ENCODE results near the gene STXBP5. TPM values are rescaled to one million over a fixed set of nuclear protein-coding genes. Genes with fewer than 3 reads are reported as not detected.

STXBP5 gene
- total RNA-seq, 2 experiments from 2014 or later: 11.4 to 11.5 TPM

DNA sequence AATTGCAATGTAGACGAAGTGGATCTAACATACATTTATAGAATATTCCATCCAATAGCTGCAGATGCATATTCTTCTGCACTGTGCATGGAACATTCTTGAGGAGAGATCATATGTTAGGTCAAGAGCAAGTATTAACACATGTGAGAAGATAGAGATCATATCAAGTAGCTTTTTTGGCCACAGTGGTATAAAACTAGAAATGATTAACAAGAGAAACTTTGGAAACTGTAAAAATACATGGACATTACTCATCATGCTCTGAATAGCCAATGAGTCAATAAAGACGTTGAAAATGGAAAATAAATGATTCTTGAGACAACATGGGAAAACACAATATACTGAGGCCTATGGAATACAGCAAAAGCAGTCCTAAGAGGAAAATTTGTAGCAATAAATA lies 94.2 kb downstream of the STXBP5 start:
- CTCF ChIA-PET: no interaction called here
- intact Hi-C loops (cut with micrococcal nuclease): no loop called here
- peaks cover 13% of the 10 kb centered on the region for H3K4me1 Mint-ChIP-seq (ENCODE audit: low read depth)
- no peaks in the 10 kb centered on the region for H3K27me3 Mint-ChIP-seq
- TF ChIP-seq, protein P1, sequence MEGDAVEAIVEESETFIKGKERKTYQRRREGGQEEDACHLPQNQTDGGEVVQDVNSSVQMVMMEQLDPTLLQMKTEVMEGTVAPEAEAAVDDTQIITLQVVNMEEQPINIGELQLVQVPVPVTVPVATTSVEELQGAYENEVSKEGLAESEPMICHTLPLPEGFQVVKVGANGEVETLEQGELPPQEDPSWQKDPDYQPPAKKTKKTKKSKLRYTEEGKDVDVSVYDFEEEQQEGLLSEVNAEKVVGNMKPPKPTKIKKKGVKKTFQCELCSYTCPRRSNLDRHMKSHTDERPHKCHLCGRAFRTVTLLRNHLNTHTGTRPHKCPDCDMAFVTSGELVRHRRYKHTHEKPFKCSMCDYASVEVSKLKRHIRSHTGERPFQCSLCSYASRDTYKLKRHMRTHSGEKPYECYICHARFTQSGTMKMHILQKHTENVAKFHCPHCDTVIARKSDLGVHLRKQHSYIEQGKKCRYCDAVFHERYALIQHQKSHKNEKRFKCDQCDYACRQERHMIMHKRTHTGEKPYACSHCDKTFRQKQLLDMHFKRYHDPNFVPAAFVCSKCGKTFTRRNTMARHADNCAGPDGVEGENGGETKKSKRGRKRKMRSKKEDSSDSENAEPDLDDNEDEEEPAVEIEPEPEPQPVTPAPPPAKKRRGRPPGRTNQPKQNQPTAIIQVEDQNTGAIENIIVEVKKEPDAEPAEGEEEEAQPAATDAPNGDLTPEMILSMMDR (IDR thresholded peaks at IDR 0.05): no peak
- ATAC-seq (no peak), DNase-seq (no peak)
- H3K27ac Mint-ChIP-seq: no peak overlapping the region
- peaks cover 30% of the 10 kb centered on the region for H3K9me3 Mint-ChIP-seq
- H3K36me3 Mint-ChIP-seq (ENCODE audit: low read depth): peaks cover 69% of the 10 kb centered on the region
- no peak overlapping the region for H3K4me3 Mint-ChIP-seq
- POLR2A ChIA-PET: no interaction called here

DNA sequence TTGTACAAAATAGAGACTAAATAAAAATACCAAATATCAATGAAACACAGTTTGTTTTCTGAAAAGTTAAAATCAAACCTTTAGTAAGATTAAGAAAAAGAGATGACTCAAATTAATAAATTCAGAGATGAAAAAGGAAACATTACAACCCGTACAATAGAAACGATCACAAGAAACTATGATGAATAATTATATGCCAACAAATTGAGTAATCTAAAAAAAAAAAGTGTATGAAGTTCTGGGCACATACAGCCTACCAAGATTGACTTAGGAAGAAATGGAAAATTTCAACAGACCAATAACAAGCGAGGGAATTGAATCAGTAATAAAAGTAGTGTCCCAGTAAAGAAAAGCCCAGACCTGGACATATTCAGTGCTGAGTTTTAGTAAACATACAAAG lies 94.8 kb downstream of the STXBP5 start:
- Mint-ChIP-seq H3K27me3 (no peaks in the 10 kb centered on the region), H3K4me3 (no peak overlapping the region), H3K9me3 (peaks cover 35% of the 10 kb centered on the region), H3K27ac (no peak overlapping the region), H3K4me1 (ENCODE audit: low read depth) (peaks cover 13% of the 10 kb centered on the region), H3K36me3 (ENCODE audit: low read depth) (peaks cover 71% of the 10 kb centered on the region)
- intact Hi-C loops (cut with micrococcal nuclease): no loop called here
- no peak for DNase-seq
- ChIA-PET CTCF (no interaction called here), POLR2A (no interaction called here)
- no peak for ATAC-seq
- TF ChIP-seq, protein P1 (IDR thresholded peaks at IDR 0.05): no peak

- H3K4me1 Mint-ChIP-seq (ENCODE audit: low read depth): peaks cover 13% of the 10 kb centered on the region
- no peak overlapping the region for H3K27ac Mint-ChIP-seq
- H3K36me3 Mint-ChIP-seq (ENCODE audit: low read depth): peaks cover 69% of the 10 kb centered on the region
- intact Hi-C loops (cut with micrococcal nuclease): no loop called here
- TF ChIP-seq, protein P1 (IDR thresholded peaks at IDR 0.05): no peak
- no peak for DNase-seq
- ATAC-seq: no peak
- H3K4me3 Mint-ChIP-seq: no peak overlapping the region
- peaks cover 31% of the 10 kb centered on the region for H3K9me3 Mint-ChIP-seq
- ChIA-PET CTCF (no interaction called here), POLR2A (no interaction called here)
- no peaks in the 10 kb centered on the region for H3K27me3 Mint-ChIP-seq
Observed at GRCh38 chr6:147301070-147301469, 96.9 kb downstream of the STXBP5 start.

- ChIA-PET POLR2A (no interaction called here), CTCF (no interaction called here)
- Mint-ChIP-seq H3K36me3 (ENCODE audit: low read depth) (peaks cover 45% of the 10 kb centered on the region), H3K27ac (no peak overlapping the region), H3K9me3 (peaks cover 12% of the 10 kb centered on the region), H3K4me3 (no peak overlapping the region), H3K27me3 (no peaks in the 10 kb centered on the region), H3K4me1 (ENCODE audit: low read depth) (no peaks in the 10 kb centered on the region)
- ATAC-seq: no peak
- TF ChIP-seq, protein P1 (IDR thresholded peaks at IDR 0.05): no peak
- intact Hi-C loops (cut with micrococcal nuclease): no loop called here
- no peak for DNase-seq
Observed at GRCh38 chr6:147304016-147304415, 99.8 kb downstream of the STXBP5 start.

GRCh38 chr6:147310521-147310920 lies 106.3 kb downstream of the STXBP5 start:
- no peaks in the 10 kb centered on the region for H3K4me1 Mint-ChIP-seq (ENCODE audit: low read depth)
- no peaks in the 10 kb centered on the region for H3K36me3 Mint-ChIP-seq (ENCODE audit: low read depth)
- DNase-seq: no peak
- intact Hi-C loops (cut with micrococcal nuclease): no loop called here
- no peak overlapping the region for H3K27ac Mint-ChIP-seq
- no peaks in the 10 kb centered on the region for H3K27me3 Mint-ChIP-seq
- ChIA-PET POLR2A (no interaction called here), CTCF (no interaction called here)
- no peaks in the 10 kb centered on the region for H3K9me3 Mint-ChIP-seq
- no peak overlapping the region for H3K4me3 Mint-ChIP-seq
- ATAC-seq: no peak
- TF ChIP-seq, protein P1 (IDR thresholded peaks at IDR 0.05): no peak

Data from activated CD8-positive, alpha-beta T cell treated with anti-CD3 and anti-CD28 coated beads for 36 hours (primary cell).